SK-N-MC (cell line): ENCODE data around the gene ARID1A.
A peak's percentile ranks its signal among the peaks of the same experiment; 100 is the strongest.
"Not testable (repeated sequence)": the region's sequence is repeated elsewhere in the genome, so short reads cannot be mapped to it uniquely, and the experiment has no call there.

Experiments used
- DNase-seq: peaks from one replicate; pipeline ENCODE4 v3.0.0-alpha.2; 2011; ENCODE audit warnings: low read depth, low spot score
- H3K27ac ChIP-seq: fragments of 200-600 bp; sonication (generic); 2 replicates; pipeline ENCODE4 v1.5.1; 2016; ENCODE audit warnings: mixed run types
- H3K36me3 ChIP-seq: fragments of 200-600 bp; sonication (generic); 2 replicates; pipeline ENCODE4 v1.6.1; 2017; ENCODE audit warnings: antibody characterized with exemption, low read length, mixed read lengths; ENCODE audit not compliant: insufficient read depth
- H3K4me3 ChIP-seq: fragments of 200-600 bp; sonication (generic); 2 replicates; pipeline ENCODE4 v1.5.1; 2016
- H3K9ac ChIP-seq: fragments of 200-600 bp; sonication (generic); 2 replicates; pipeline ENCODE4 v1.8.0; 2017; ENCODE audit warnings: mixed run types, mixed read lengths; ENCODE audit not compliant: insufficient read length
- H3K9me3 ChIP-seq: fragments of 200-600 bp; sonication (generic); 2 replicates; pipeline ENCODE4 v1.6.1; 2017; ENCODE audit warnings: low read depth, mild to moderate bottlenecking, antibody characterized with exemption, low read length, moderate library complexity, mixed read lengths
- EZH2 ChIP-seq: fragments of 200-600 bp; sonication (generic); IDR thresholded peaks from one replicate; pipeline ENCODE4 v1.6.1; 2017; ENCODE audit warnings: antibody characterized with exemption
- FOXP2 ChIP-seq: optimal IDR thresholded peaks from 2 replicates; pipeline ENCODE3; 2011; ENCODE audit warnings: mild to moderate bottlenecking, moderate library complexity; ENCODE audit not compliant: insufficient read depth; ENCODE audit errors: extremely low read length, control extremely low read depth
- POLR2AphosphoS5 ChIP-seq: IDR thresholded peaks from 2 replicates; pipeline ENCODE4 v1.6.1; 2012; ENCODE audit warnings: mild to moderate bottlenecking, low read depth, low read length, borderline replicate concordance

ARID1A gene

DNA sequence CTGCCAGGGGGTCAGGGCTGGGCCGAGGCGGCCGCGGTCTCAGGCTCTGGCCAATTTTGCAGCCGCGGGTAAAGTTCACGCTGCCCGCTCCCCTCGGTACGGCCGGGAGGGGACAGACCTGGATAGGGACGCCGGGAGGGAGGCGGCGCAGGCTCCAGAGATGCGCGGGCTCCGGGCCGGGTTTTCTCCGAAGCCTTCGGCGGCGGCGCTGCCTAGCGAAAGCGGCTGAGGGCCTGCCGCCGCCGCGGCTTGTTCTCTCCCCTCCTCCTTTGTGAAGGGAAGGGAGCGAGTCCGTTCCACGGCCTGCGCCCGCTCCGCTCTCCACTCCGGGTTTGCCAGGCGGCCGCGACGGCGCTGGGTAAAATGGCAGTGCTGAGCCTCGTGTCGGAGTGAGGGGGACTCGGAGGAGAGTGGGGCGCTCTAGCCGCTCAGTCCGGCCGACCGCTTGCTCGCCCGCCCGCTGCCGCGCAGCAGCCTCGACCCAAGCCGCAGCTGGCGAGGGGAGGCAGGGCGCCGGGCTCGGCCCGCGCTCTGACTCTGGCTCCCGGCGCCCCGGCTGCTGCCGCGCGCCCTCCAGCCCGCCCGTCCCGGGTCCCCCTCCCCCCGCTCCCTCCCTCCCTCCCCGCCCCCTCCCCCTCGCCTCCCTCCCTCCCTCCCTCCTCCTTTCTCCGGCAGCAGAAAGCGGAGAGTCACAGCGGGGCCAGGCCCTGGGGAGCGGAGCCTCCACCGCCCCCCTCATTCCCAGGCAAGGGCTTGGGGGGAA lies at the start of gene ARID1A:
ARID1A (plus strand) TSS at position 660 of the 763 bp plus-strand sequence. CDS start 389 bp downstream, outside the sequence.
- TF ChIP-seq FOXP2 (no peak), POLR2AphosphoS5 (peak; percentile 92)

DNA sequence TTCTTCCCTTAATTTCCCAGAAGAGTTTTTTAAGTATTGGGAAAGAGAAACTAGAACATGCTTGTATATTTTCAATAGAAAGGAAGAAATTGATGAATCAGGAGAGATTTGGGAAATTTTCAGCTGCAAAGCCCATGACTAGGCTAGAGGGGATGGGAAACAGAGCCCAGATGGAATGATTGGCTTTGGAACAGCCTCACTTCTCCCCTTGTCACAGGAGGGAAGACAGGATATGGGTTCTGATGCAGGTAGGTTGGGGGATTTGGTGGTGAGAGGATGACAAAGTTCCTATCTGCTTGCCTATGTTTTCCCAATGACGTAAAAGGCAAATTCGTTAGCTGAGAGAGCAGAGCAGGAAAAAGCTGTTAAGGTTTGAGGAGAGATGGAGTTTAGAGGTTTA lies 31.0 kb upstream of the ARID1A start:
- H3K36me3 ChIP-seq, result no peaks in the 10 kb centered on the region
- H3K9me3 ChIP-seq, result no peaks in the 10 kb centered on the region
- no peak overlapping the region for H3K9ac ChIP-seq
- DNase-seq, result no peak
- no peak overlapping the region for H3K4me3 ChIP-seq
- H3K27ac ChIP-seq, result no peak overlapping the region
- TF ChIP-seq POLR2AphosphoS5 (no peak), FOXP2 (no peak), EZH2 (no peak)

More for the DNA sequence above, at the start of gene ARID1A:
- H3K4me3 ChIP-seq, result peak within 1 kb of the TSS; percentile 93
- DNase-seq, result peak; percentile 92
- peak within 1 kb of the TSS; percentile 98 for H3K9ac ChIP-seq
- H3K9me3 ChIP-seq, result no peaks in the 10 kb centered on the region
- peak within 1 kb of the TSS; percentile 97 for H3K27ac ChIP-seq
- 0 out of 2 replicates have a peak, but pooled peaks cover 3% of the 10 kb centered on the region for H3K36me3 ChIP-seq

- H3K36me3 ChIP-seq, result no peaks in the 10 kb centered on the region
- H3K27ac ChIP-seq, result no peak overlapping the region
- no peak overlapping the region for H3K9ac ChIP-seq
- TF ChIP-seq FOXP2 (no peak), EZH2 (no peak), POLR2AphosphoS5 (no peak)
- no peak overlapping the region for H3K4me3 ChIP-seq
- H3K9me3 ChIP-seq, result no peaks in the 10 kb centered on the region
- DNase-seq, result no peak
Observed at GRCh38 chr1:26666855-26667254, 29.0 kb upstream of the ARID1A start.

DNA sequence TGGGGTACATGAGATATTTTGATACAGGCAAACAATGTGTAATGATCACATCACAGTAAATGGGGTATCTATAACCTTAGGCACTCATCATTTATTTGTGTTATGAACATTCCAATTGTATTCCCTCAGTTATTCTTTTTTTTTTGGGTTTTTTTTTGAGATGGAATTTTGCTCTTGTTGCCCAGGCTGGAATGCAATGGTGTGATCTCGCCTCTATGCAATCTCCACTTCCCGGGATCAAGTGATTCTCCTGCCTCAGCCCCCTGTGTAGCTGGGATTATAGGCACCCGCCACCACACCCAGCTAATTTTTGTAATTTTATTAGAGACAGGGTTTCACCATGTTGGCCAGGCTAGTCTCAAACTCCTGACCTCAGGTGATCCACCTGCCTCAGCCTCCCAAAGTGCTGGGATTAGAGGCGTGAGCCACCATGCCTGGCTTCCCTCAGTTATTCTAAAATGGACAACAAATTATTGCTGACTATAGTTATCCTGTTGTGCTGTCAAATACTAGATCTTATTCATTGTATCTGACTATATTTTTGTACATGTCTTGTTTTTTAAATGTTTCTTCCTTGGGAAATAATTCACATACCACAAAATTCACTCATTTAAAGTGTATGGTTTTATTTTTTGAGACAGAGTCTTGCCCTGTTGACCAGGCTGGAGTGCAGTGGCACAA lies 27.6 kb upstream of the ARID1A start:
- not testable (repeated sequence) for H3K36me3 ChIP-seq, DNase-seq, H3K9ac ChIP-seq, H3K4me3 ChIP-seq, H3K27ac ChIP-seq, H3K9me3 ChIP-seq

- TF ChIP-seq EZH2, result no peak
- TF ChIP-seq POLR2AphosphoS5, result no peak
- no peak for TF ChIP-seq FOXP2
- no peak overlapping the region for H3K4me3 ChIP-seq
- no peak for DNase-seq
- H3K36me3 ChIP-seq, result no peaks in the 10 kb centered on the region
- H3K9ac ChIP-seq, result no peak overlapping the region
- no peak overlapping the region for H3K27ac ChIP-seq
- no peaks in the 10 kb centered on the region for H3K9me3 ChIP-seq
Observed at GRCh38 chr1:26677306-26678115, 18.3 kb upstream of the ARID1A start.

DNA sequence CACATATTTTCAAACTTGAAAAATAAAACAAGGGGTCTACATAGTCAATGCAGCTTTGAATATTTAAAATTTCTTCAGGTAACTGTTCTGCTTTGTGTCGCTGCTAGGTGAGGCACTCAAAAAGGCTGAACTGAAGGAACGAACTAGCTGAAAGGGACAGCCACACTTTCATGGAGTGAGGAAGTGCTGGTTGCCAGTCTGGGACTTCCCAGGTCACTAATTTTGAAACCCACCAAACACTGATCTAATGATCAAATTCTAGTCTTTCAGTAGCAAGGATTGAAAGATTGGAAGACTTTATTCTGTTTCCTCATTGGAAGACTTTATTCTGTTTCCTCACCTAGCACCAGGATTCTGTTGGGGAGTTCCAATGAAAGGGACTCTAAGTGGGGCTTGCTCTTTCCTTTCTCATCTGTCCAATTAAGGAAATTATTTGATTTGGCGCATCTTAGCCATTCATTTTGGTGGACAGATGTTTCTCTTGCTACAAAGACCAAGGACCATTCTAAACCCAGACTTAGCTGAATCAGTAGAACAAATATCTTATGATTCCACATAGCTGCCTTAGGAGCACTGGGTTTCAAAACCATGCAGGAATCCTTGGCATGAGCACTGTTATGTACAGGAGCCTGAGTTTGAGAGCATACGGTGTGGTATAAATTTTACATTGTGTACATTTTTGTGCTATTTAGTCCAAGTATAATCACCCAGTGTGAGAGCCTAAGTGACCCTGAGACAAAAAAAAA lies 10.9 kb upstream of the ARID1A start:
- Histone ChIP-seq H3K36me3 (no peaks in the 10 kb centered on the region), H3K9ac (no peak overlapping the region), H3K27ac (no peak overlapping the region), H3K9me3 (peaks cover under 1% of the 10 kb centered on the region; the same call in 1 of the 2 replicates), H3K4me3 (no peak overlapping the region)
- no peak for DNase-seq
- TF ChIP-seq FOXP2 (no peak), POLR2AphosphoS5 (no peak), EZH2 (no peak)

DNA sequence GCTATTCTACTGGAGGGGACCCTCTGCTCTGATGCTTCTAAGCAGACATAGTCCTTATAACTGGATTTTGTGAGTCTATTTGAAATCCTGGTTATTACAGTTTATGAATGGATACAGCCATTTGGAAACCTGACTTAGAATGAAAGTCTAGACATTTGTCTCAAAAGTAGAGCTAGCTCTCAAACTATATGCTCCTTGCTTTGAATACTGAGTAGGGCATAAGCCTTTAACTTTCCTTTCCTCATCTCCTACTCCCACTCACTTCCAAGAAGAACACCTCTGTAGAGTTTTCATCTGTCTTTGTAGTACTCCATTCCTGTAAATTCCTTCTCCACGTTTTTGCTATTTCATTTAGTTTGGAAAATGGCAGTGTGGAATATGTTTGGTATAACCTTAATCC lies 9.0 kb upstream of the ARID1A start:
- peaks cover 3% of the 10 kb centered on the region; the same call in 1 of the 2 replicates for H3K9me3 ChIP-seq
- no peak for DNase-seq
- H3K36me3 ChIP-seq, result no peaks in the 10 kb centered on the region
- H3K9ac ChIP-seq, result no peak overlapping the region
- H3K4me3 ChIP-seq, result no peak overlapping the region
- TF ChIP-seq POLR2AphosphoS5 (no peak), FOXP2 (no peak), EZH2 (no peak)
- no peak overlapping the region for H3K27ac ChIP-seq

DNA sequence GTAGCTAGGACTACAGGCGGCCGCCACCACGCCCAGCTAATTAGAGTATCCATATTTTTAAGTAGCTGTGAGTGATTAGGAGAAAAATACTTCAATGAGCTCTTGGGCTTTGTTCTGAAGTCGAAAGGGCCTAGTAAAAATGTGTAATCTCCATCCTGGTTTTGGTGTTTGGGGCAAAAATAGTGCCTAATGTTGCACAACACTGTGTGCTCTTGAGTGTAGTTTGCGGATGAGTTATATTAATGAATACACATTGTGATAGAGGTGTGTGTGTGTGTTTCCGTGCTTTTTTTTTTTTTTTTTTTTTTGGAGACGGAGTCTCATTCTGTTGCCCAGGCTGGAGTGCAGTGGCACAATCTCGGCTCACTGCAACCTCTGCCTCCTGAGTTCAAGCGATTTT lies 6.3 kb upstream of the ARID1A start:
- H3K27ac ChIP-seq, result no peak overlapping the region
- H3K9me3 ChIP-seq, result peaks cover 3% of the 10 kb centered on the region; the same call in 1 of the 2 replicates
- no peak for DNase-seq
- no peaks in the 10 kb centered on the region for H3K36me3 ChIP-seq
- no peak overlapping the region for H3K4me3 ChIP-seq
- H3K9ac ChIP-seq, result no peak overlapping the region
- TF ChIP-seq POLR2AphosphoS5 (no peak), EZH2 (no peak)
